H1 (cell line): ENCODE data around the gene CSAD. TPM values are rescaled to one million over a fixed set of nuclear protein-coding genes. Genes with fewer than 3 reads are reported as not detected.

Experiments used
- ATF3 ChIP-seq: IDR thresholded peaks from 2 replicates; pipeline ENCODE4 v1.6.1; 2011; ENCODE audit warnings: low read depth, mild to moderate bottlenecking, low read length; ENCODE audit not compliant: insufficient read depth
- CHD2 ChIP-seq: IDR thresholded peaks from 2 replicates; pipeline ENCODE4 v1.6.1; 2012; ENCODE audit warnings: low read length, improper control_type of control experiment
- CHD7 ChIP-seq: fragments of 300-600 bp; sonication (generic); IDR thresholded peaks from 2 replicates; pipeline ENCODE4 v1.7.1; 2012; ENCODE audit warnings: low read length, moderate library complexity, mild to moderate bottlenecking, inconsistent platforms; ENCODE audit not compliant: insufficient replicate concordance
- EZH2 ChIP-seq: fragments of 200-600 bp; sonication (generic); IDR thresholded peaks from 2 replicates; pipeline ENCODE4 v1.7.1; 2012; ENCODE audit warnings: low read depth, mild to moderate bottlenecking, moderate library complexity, low read length, inconsistent platforms; ENCODE audit not compliant: severe bottlenecking
- MAX ChIP-seq: IDR thresholded peaks from 2 replicates; pipeline ENCODE4 v1.6.1; 2012; ENCODE audit warnings: inconsistent platforms
- NRF1 ChIP-seq: IDR thresholded peaks from 2 replicates; pipeline ENCODE4 v1.6.1; 2011; ENCODE audit warnings: mild to moderate bottlenecking, low read depth, low read length, improper control_type of control experiment
- polyA plus RNA-seq, 7 experiments: library from polyadenylated mRNA; depleted of rRNA in 3 of 7; stranded (reverse) in 5 of 7; unstranded in 2 of 7; fragments of >200 nt in 5 of 7; fragments of 200-250 nt in 2 of 7; gene quantifications; 1 replicate in 5 of 7; 2 replicates in 1 of 7; 4 replicates in 1 of 7; pipeline versions ENCODE4 v1.2.1 to v1.2.3, GENCODE V29; 2011 to 2013; ENCODE audit warnings: missing spikeins in 2 of 7, mixed read lengths in 2 of 7
- total RNA-seq: library from RNA; stranded (reverse); fragmentation: NEBNext Ultra II Directional; extraction: Animal tissue kit (Norgen Biotek cat#: 25700); gene quantifications from 2 replicates; pipeline ENCODE4 v1.2.1, GENCODE V29; 2021

Gene CSAD
- total and polyA plus RNA-seq, 2 of the 8 experiments (the other 6 are each of a cell fraction or from before 2014, with no cell fraction given), result 8.8 to 11.3 TPM

GRCh38 chr12:53131844-53132243, 48.9 kb downstream of the CSAD start (continued):
- no peak for TF ChIP-seq CHD7
- TF ChIP-seq EZH2, result no peak
- TF ChIP-seq ATF3, result no peak
- TF ChIP-seq NRF1, result no peak
- TF ChIP-seq CHD2, result no peak
- TF ChIP-seq MAX, result no peak
